ENCODE data around the gene TRERF1.

Gene TRERF1

GRCh38 chr6:42296614-42297013 lies 155.1 kb downstream of the TRERF1 start:
- DNase-seq = no peak

- no peak for DNase-seq
Observed at GRCh38 chr6:42295677-42296076, 156.0 kb downstream of the TRERF1 start.

- DNase-seq = no peak
Observed at GRCh38 chr6:42295181-42295580, 156.5 kb downstream of the TRERF1 start.

- no peak for DNase-seq
Observed at GRCh38 chr6:42294759-42295158, 157.0 kb downstream of the TRERF1 start.

GRCh38 chr6:42293386-42293977 lies 158.2 kb downstream of the TRERF1 start:
- no peak for DNase-seq

GRCh38 chr6:42292004-42292740 lies 159.6 kb downstream of the TRERF1 start:
- DNase-seq = no peak

GRCh38 chr6:42287756-42288155 lies 164.0 kb downstream of the TRERF1 start:
- no peak for DNase-seq

GRCh38 chr6:42281570-42281969 lies 170.2 kb downstream of the TRERF1 start:
- DNase-seq = no peak

GRCh38 chr6:42280966-42281533 lies 170.7 kb downstream of the TRERF1 start:
- no peak for DNase-seq

GRCh38 chr6:42279966-42280629 lies 171.6 kb downstream of the TRERF1 start:
- DNase-seq = no peak

GRCh38 chr6:42279144-42279781 lies 172.5 kb downstream of the TRERF1 start:
- no peak for DNase-seq

GRCh38 chr6:42278131-42278853 lies 173.4 kb downstream of the TRERF1 start:
- DNase-seq = no peak

- no peak for DNase-seq
Observed at GRCh38 chr6:42276034-42276890, 175.5 kb downstream of the TRERF1 start.

- DNase-seq = no peak
Observed at GRCh38 chr6:42275376-42276033, 176.2 kb downstream of the TRERF1 start.

- no peak for DNase-seq
Observed at GRCh38 chr6:42274898-42275297, 176.8 kb downstream of the TRERF1 start.

- no peak for DNase-seq
Observed at GRCh38 chr6:42271834-42272805, 179.6 kb downstream of the TRERF1 start.

- DNase-seq = no peak
Observed at GRCh38 chr6:42269974-42270510, 181.7 kb downstream of the TRERF1 start.

GRCh38 chr6:42269553-42269952 lies 182.2 kb downstream of the TRERF1 start:
- DNase-seq = no peak

- no peak for DNase-seq
Observed at GRCh38 chr6:42268835-42269204, 182.9 kb downstream of the TRERF1 start.
